ENCODE data around the gene FOXP2.

DNA sequence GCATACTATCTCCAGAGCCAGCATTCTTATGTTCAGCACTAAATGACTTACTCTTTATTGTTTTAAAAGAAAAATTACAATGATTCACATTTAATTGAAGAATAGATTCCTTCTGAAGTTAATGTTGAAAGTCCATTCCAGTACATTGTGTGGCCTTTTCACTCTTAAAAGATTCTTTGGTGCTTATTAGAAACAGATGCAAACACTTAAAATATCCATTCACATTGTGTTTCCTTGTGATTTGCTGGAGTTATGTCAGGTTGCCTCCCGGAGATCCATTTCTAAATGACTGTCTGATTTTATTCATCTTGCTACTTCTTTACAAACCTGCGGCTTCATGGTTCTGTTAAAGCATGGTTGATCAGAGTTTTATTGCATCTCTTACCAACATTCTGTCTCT lies 152.8 kb downstream of the FOXP2 start:
- TF ChIP-seq, protein P1, sequence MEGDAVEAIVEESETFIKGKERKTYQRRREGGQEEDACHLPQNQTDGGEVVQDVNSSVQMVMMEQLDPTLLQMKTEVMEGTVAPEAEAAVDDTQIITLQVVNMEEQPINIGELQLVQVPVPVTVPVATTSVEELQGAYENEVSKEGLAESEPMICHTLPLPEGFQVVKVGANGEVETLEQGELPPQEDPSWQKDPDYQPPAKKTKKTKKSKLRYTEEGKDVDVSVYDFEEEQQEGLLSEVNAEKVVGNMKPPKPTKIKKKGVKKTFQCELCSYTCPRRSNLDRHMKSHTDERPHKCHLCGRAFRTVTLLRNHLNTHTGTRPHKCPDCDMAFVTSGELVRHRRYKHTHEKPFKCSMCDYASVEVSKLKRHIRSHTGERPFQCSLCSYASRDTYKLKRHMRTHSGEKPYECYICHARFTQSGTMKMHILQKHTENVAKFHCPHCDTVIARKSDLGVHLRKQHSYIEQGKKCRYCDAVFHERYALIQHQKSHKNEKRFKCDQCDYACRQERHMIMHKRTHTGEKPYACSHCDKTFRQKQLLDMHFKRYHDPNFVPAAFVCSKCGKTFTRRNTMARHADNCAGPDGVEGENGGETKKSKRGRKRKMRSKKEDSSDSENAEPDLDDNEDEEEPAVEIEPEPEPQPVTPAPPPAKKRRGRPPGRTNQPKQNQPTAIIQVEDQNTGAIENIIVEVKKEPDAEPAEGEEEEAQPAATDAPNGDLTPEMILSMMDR (IDR thresholded peaks at IDR 0.05) = no peak
- TF ChIP-seq SP1 (CRISPR knock-in tag; conservative IDR thresholded peaks at IDR 0.05) = no peak
- TF ChIP-seq, protein P2, sequence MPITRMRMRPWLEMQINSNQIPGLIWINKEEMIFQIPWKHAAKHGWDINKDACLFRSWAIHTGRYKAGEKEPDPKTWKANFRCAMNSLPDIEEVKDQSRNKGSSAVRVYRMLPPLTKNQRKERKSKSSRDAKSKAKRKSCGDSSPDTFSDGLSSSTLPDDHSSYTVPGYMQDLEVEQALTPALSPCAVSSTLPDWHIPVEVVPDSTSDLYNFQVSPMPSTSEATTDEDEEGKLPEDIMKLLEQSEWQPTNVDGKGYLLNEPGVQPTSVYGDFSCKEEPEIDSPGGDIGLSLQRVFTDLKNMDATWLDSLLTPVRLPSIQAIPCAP (CRISPR knock-in tag; IDR thresholded peaks at IDR 0.05) = no peak
- no peak for TF ChIP-seq NR1H2 (CRISPR knock-in tag; IDR thresholded peaks at IDR 0.05)
- no peak for TF ChIP-seq SMAD3 (CRISPR knock-in tag; IDR thresholded peaks at IDR 0.05; ENCODE audit: borderline replicate concordance)
- TF ChIP-seq TEAD4 (CRISPR knock-in tag; IDR thresholded peaks at IDR 0.05) = no peak
- TF ChIP-seq, protein P3, sequence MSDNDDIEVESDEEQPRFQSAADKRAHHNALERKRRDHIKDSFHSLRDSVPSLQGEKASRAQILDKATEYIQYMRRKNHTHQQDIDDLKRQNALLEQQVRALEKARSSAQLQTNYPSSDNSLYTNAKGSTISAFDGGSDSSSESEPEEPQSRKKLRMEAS (CRISPR knock-in tag; IDR thresholded peaks at IDR 0.05) = no peak
- TF ChIP-seq, protein P4, sequence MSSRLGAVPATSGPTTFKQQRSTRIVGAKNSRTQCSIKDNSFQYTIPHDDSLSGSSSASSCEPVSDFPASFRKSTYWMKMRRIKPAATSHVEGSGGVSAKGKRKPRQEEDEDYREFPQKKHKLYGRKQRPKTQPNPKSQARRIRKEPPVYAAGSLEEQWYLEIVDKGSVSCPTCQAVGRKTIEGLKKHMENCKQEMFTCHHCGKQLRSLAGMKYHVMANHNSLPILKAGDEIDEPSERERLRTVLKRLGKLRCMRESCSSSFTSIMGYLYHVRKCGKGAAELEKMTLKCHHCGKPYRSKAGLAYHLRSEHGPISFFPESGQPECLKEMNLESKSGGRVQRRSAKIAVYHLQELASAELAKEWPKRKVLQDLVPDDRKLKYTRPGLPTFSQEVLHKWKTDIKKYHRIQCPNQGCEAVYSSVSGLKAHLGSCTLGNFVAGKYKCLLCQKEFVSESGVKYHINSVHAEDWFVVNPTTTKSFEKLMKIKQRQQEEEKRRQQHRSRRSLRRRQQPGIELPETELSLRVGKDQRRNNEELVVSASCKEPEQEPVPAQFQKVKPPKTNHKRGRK (CRISPR knock-in tag; IDR thresholded peaks at IDR 0.05; ENCODE audit: borderline replicate concordance) = no peak
- TF ChIP-seq ESRRA (CRISPR knock-in tag; IDR thresholded peaks at IDR 0.05; ENCODE audit: borderline replicate concordance) = no peak

Data from WTC11 (cell line).